ENCODE measurements around the gene SRGAP2C. TPM values are rescaled to one million over a fixed set of nuclear protein-coding genes. Genes with fewer than 3 reads are reported as not detected.
"Not testable (repeated sequence)": the region's sequence is repeated elsewhere in the genome, so short reads cannot be mapped to it uniquely, and the experiment has no call there.

Gene SRGAP2C
- total and polyA plus RNA-seq, 2 of the 13 experiments (the other 11 are each of a cell fraction or from before 2014, with no cell fraction given) = 6.9 to 8.4 TPM

GRCh38 chr1:121307759-121308158, 123.0 kb downstream of the SRGAP2C start:
- H4K20me1 ChIP-seq (ENCODE audit: insufficient read depth, low read length); H3K4me3 ChIP-seq (replicated peaks in 1 of 3; ENCODE audit: insufficient read depth in 1 of 3, low read depth in 2 of 3, low read length in 3 of 3); CTCF ChIA-PET (ENCODE audit: low intra/inter-chr PET ratio, low total read pairs); H3K79me2 ChIP-seq (ENCODE audit: insufficient read depth, low read length); DNase-seq (ENCODE audit: low spot score); intact Hi-C loops (cut with micrococcal nuclease; ENCODE audit: unreplicated experiment); H3K4me1 ChIP-seq (ENCODE audit: insufficient read depth, low read length); H3K27me3 ChIP-seq (ENCODE audit: control insufficient read depth in 1 of 2, insufficient read depth in 2 of 2, low read length in 2 of 2); H3K4me2 ChIP-seq (ENCODE audit: low read depth, low read length); FAIRE-seq; H2AFZ ChIP-seq (ENCODE audit: low read length); in situ Hi-C loops (cut with HindIII; ENCODE audit: extremely low pct_ligation_motif_present, low pct_unique_long_range_greater_than_20kb); POLR2A ChIA-PET; H3K36me3 ChIP-seq (replicated peaks in 1 of 2; ENCODE audit: control insufficient read depth in 1 of 2, insufficient read depth in 2 of 2, low read length in 2 of 2); BruUV-seq (replicated peaks); H3K9ac ChIP-seq (ENCODE audit: insufficient read depth, low read depth, low read length); H3K9me3 ChIP-seq (ENCODE audit: low read length); H3K27ac ChIP-seq (ENCODE audit: extremely low read length, insufficient read depth, low read length); TF ChIP-seq FOXA1 (IDR thresholded peaks at IDR 0.05): not testable (repeated sequence)
- TF ChIP-seq ZNF652 (CRISPR knock-in tag; IDR thresholded peaks at IDR 0.05; ENCODE audit: borderline replicate concordance, low read depth) (peak; percentile 41; the same call in 1 of the 2 replicates), FOXA3 (CRISPR knock-in tag; IDR thresholded peaks at IDR 0.05) (0 out of 2 replicates have a peak, but pooled peaks have one; percentile 31), FOXA1 (CRISPR knock-in tag; IDR thresholded peaks at IDR 0.05) (peak; percentile 51)
- WGBS (ENCODE audit: low lambda C conversion rate) = 82% methylated on average over 1 of the region's 3 CpGs
- peak; percentile 80 for ATAC-seq

GRCh38 chr1:121315509-121315908, 130.7 kb downstream of the SRGAP2C start:
- H3K27me3 ChIP-seq (ENCODE audit: control insufficient read depth in 1 of 2, insufficient read depth in 2 of 2, low read length in 2 of 2); in situ Hi-C loops (cut with HindIII; ENCODE audit: extremely low pct_ligation_motif_present, low pct_unique_long_range_greater_than_20kb); H3K4me3 ChIP-seq (replicated peaks in 1 of 3; ENCODE audit: insufficient read depth in 1 of 3, low read depth in 2 of 3, low read length in 3 of 3); intact Hi-C loops (cut with micrococcal nuclease; ENCODE audit: unreplicated experiment); H2AFZ ChIP-seq (ENCODE audit: low read length); FAIRE-seq; H3K4me2 ChIP-seq (ENCODE audit: low read depth, low read length); H3K27ac ChIP-seq (ENCODE audit: extremely low read length, insufficient read depth, low read length); POLR2A ChIA-PET; H3K79me2 ChIP-seq (ENCODE audit: insufficient read depth, low read length); H3K36me3 ChIP-seq (replicated peaks in 1 of 2; ENCODE audit: control insufficient read depth in 1 of 2, insufficient read depth in 2 of 2, low read length in 2 of 2); H3K9me3 ChIP-seq (ENCODE audit: low read length); H3K9ac ChIP-seq (ENCODE audit: insufficient read depth, low read depth, low read length); DNase-seq (ENCODE audit: low spot score); BruUV-seq (replicated peaks); H4K20me1 ChIP-seq (ENCODE audit: insufficient read depth, low read length); H3K4me1 ChIP-seq (ENCODE audit: insufficient read depth, low read length); CTCF ChIA-PET (ENCODE audit: low intra/inter-chr PET ratio, low total read pairs); ATAC-seq: not testable (repeated sequence)

- H3K27me3 ChIP-seq (ENCODE audit: control insufficient read depth in 1 of 2, insufficient read depth in 2 of 2, low read length in 2 of 2); H3K9ac ChIP-seq (ENCODE audit: insufficient read depth, low read depth, low read length); H3K4me1 ChIP-seq (ENCODE audit: insufficient read depth, low read length); H2AFZ ChIP-seq (ENCODE audit: low read length); FAIRE-seq; H3K4me3 ChIP-seq (replicated peaks in 1 of 3; ENCODE audit: insufficient read depth in 1 of 3, low read depth in 2 of 3, low read length in 3 of 3); H3K36me3 ChIP-seq (replicated peaks in 1 of 2; ENCODE audit: control insufficient read depth in 1 of 2, insufficient read depth in 2 of 2, low read length in 2 of 2); POLR2A ChIA-PET; BruUV-seq (replicated peaks); H3K9me3 ChIP-seq (ENCODE audit: low read length); intact Hi-C loops (cut with micrococcal nuclease; ENCODE audit: unreplicated experiment); H3K4me2 ChIP-seq (ENCODE audit: low read depth, low read length); ATAC-seq; in situ Hi-C loops (cut with HindIII; ENCODE audit: extremely low pct_ligation_motif_present, low pct_unique_long_range_greater_than_20kb); H3K27ac ChIP-seq (ENCODE audit: extremely low read length, insufficient read depth, low read length); H3K79me2 ChIP-seq (ENCODE audit: insufficient read depth, low read length); DNase-seq (ENCODE audit: low spot score); H4K20me1 ChIP-seq (ENCODE audit: insufficient read depth, low read length); CTCF ChIA-PET (ENCODE audit: low intra/inter-chr PET ratio, low total read pairs): not testable (repeated sequence)
- no CpG with 5 or more reads among the region's 3 CpGs for WGBS (ENCODE audit: low lambda C conversion rate)
These were observed 131.3 kb downstream of the SRGAP2C start for GRCh38 chr1:121316081-121316480.

- H4K20me1 ChIP-seq (ENCODE audit: insufficient read depth, low read length); H3K27me3 ChIP-seq (ENCODE audit: control insufficient read depth in 1 of 2, insufficient read depth in 2 of 2, low read length in 2 of 2); H3K4me1 ChIP-seq (ENCODE audit: insufficient read depth, low read length); H2AFZ ChIP-seq (ENCODE audit: low read length); H3K9ac ChIP-seq (ENCODE audit: insufficient read depth, low read depth, low read length); H3K4me2 ChIP-seq (ENCODE audit: low read depth, low read length); BruUV-seq (replicated peaks); POLR2A ChIA-PET; ATAC-seq; FAIRE-seq; H3K79me2 ChIP-seq (ENCODE audit: insufficient read depth, low read length); CTCF ChIA-PET (ENCODE audit: low intra/inter-chr PET ratio, low total read pairs); H3K36me3 ChIP-seq (replicated peaks in 1 of 2; ENCODE audit: control insufficient read depth in 1 of 2, insufficient read depth in 2 of 2, low read length in 2 of 2); in situ Hi-C loops (cut with HindIII; ENCODE audit: extremely low pct_ligation_motif_present, low pct_unique_long_range_greater_than_20kb); H3K4me3 ChIP-seq (replicated peaks in 1 of 3; ENCODE audit: insufficient read depth in 1 of 3, low read depth in 2 of 3, low read length in 3 of 3); intact Hi-C loops (cut with micrococcal nuclease; ENCODE audit: unreplicated experiment); H3K9me3 ChIP-seq (ENCODE audit: low read length); H3K27ac ChIP-seq (ENCODE audit: extremely low read length, insufficient read depth, low read length); DNase-seq (ENCODE audit: low spot score): not testable (repeated sequence)
- WGBS (ENCODE audit: low lambda C conversion rate) = no CpG with 5 or more reads among the region's 11 CpGs
These were observed 133.0 kb downstream of the SRGAP2C start for GRCh38 chr1:121317491-121318468.
